Osteocyte (in vitro differentiated cells): ENCODE measurements around the gene PLVAP. TPM values are rescaled to one million over a fixed set of nuclear protein-coding genes. Genes with fewer than 3 reads are reported as not detected.

Experiments used
- DNase-seq: peaks from one replicate; pipeline ENCODE4 v3.0.0; 2021; ENCODE audit warnings: mixed read lengths; ENCODE audit not compliant: unreplicated experiment; ENCODE audit errors: extremely low spot score
- H3K27ac Mint-ChIP-seq: one replicate; pipeline ENCODE4 v1.8.0; 2021; ENCODE audit warnings: mild to moderate bottlenecking, mixed read lengths; ENCODE audit not compliant: unreplicated experiment
- H3K27me3 Mint-ChIP-seq: one replicate; pipeline ENCODE4 v1.8.0; 2021; ENCODE audit warnings: mixed read lengths; ENCODE audit not compliant: unreplicated experiment
- H3K36me3 Mint-ChIP-seq: one replicate; pipeline ENCODE4 v1.8.0; 2021; ENCODE audit warnings: mixed read lengths; ENCODE audit not compliant: unreplicated experiment
- H3K4me1 Mint-ChIP-seq: one replicate; pipeline ENCODE4 v1.8.0; 2021; ENCODE audit warnings: mixed read lengths; ENCODE audit not compliant: unreplicated experiment
- H3K4me3 Mint-ChIP-seq: one replicate; pipeline ENCODE4 v1.8.0; 2021; ENCODE audit warnings: mild to moderate bottlenecking, moderate library complexity, mixed read lengths; ENCODE audit not compliant: unreplicated experiment
- H3K9me3 Mint-ChIP-seq: one replicate; pipeline ENCODE4 v1.8.0; 2021; ENCODE audit warnings: mixed read lengths; ENCODE audit not compliant: unreplicated experiment
- total RNA-seq: library from RNA; stranded (reverse); gene quantifications from 2 replicates; pipeline ENCODE4 v1.2.1, GENCODE V29; 2021
- TF ChIP-seq, protein P1 (sequence below): fragments of 200-600 bp; sonication (generic); IDR thresholded peaks from 2 replicates; pipeline ENCODE4 v1.5.0; 2021; ENCODE audit warnings: antibody characterized with exemption, mild to moderate bottlenecking, moderate library complexity

PLVAP gene
- total RNA-seq, 1 donor from 2014 or later, result not detected

DNA sequence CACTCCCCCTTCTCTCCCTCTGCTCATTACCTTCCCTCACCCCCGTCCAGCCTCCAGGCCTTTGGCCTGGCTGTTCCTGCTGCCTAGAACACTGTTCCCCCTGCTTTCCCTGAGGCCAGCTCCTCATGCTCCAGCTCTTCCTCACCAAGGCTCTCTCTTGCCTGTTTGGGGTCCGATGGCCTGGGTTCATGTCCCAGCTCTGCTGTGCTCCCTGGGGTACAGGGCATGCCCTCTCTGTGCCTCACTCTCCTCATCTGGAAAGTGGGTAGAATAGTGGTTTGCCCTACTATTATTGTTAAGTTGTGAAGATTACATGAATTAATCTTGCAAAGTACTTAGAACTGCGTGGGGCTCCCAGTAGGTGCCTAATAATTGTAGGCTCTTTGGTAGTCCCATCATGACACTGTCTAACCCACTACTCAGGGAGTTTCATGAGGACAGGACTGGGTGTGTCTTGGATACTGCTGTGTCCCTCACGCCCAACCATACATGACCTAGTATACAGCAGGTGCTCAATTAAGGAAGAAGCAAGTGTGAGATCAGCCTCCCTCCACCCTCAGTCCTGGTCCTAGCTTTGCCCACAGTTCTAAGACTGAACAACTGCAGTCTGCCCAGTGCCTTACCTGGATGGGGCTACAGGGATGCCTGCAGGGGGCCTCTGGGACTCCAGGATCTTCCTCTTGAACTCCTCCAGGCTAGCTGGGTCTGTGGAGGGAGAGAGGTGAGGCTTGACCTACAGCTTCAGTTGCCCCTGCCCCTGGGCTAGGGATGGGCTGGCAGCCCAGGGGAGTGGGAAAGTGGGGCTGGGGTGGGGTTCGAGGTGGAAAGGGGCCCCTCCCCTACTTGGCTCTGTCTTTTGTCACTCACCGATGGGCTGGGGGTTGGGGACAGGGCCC, 17.0 kb downstream of the PLVAP start:
- no peak overlapping the region for H3K4me3 Mint-ChIP-seq
- TF ChIP-seq, protein P1, sequence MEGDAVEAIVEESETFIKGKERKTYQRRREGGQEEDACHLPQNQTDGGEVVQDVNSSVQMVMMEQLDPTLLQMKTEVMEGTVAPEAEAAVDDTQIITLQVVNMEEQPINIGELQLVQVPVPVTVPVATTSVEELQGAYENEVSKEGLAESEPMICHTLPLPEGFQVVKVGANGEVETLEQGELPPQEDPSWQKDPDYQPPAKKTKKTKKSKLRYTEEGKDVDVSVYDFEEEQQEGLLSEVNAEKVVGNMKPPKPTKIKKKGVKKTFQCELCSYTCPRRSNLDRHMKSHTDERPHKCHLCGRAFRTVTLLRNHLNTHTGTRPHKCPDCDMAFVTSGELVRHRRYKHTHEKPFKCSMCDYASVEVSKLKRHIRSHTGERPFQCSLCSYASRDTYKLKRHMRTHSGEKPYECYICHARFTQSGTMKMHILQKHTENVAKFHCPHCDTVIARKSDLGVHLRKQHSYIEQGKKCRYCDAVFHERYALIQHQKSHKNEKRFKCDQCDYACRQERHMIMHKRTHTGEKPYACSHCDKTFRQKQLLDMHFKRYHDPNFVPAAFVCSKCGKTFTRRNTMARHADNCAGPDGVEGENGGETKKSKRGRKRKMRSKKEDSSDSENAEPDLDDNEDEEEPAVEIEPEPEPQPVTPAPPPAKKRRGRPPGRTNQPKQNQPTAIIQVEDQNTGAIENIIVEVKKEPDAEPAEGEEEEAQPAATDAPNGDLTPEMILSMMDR, result no peak
- no peak for DNase-seq
- H3K9me3 Mint-ChIP-seq, result no peaks in the 10 kb centered on the region
- H3K27me3 Mint-ChIP-seq, result peaks cover 8% of the 10 kb centered on the region
- no peak overlapping the region for H3K27ac Mint-ChIP-seq
- no peaks in the 10 kb centered on the region for H3K36me3 Mint-ChIP-seq
- peaks cover 6% of the 10 kb centered on the region for H3K4me1 Mint-ChIP-seq

DNA sequence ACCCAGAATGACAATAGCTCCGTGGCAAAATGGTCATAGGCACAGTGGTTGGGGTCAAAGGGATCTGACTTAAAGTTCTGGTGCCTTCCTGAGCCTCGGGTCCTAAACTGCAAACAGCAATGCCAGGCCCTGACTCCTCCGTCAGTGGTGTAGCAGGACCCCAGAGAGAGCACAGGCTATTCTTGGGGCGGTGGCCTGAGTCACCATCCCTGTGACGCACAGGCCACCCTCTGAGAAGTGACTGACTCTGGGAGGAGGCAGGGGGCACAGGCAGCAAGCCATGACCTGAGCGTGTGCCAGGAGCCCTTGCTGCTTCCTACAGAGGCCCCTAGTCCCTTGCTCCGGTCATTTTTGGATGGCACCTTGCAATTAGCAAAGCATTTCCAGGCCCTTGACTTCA, 18.7 kb downstream of the PLVAP start:
- no peak overlapping the region for H3K4me3 Mint-ChIP-seq
- H3K36me3 Mint-ChIP-seq, result no peaks in the 10 kb centered on the region
- DNase-seq, result no peak
- TF ChIP-seq, protein P1, result no peak
- H3K27ac Mint-ChIP-seq, result no peak overlapping the region
- no peaks in the 10 kb centered on the region for H3K9me3 Mint-ChIP-seq
- peaks cover 9% of the 10 kb centered on the region for H3K4me1 Mint-ChIP-seq
- H3K27me3 Mint-ChIP-seq, result peaks cover 5% of the 10 kb centered on the region

DNA sequence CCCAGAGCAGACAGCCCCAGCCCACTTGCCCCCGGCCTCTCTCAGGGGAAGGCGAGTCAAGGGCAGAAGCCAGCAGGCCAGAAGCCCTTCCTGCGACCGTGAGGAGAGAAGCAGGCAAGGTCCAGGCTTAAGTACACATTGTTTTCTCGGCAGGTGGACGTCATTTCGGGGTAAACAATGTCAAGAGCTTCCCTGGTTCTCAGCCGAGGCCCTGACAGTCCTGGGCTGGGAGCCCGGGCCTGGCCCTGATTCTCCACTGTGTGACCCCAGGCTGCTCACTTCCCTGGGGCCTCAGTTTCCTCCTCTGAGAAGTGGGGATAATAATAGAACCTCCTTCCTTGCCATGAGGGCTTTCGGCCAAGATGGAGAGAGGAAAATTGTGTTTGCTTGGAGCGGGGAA, 19.4 kb downstream of the PLVAP start:
- Mint-ChIP-seq H3K27me3 (peaks cover 5% of the 10 kb centered on the region), H3K4me1 (peaks cover 16% of the 10 kb centered on the region), H3K9me3 (no peaks in the 10 kb centered on the region), H3K4me3 (no peak overlapping the region), H3K36me3 (no peaks in the 10 kb centered on the region), H3K27ac (no peak overlapping the region)
- no peak for DNase-seq
- TF ChIP-seq, protein P1, result no peak

DNA sequence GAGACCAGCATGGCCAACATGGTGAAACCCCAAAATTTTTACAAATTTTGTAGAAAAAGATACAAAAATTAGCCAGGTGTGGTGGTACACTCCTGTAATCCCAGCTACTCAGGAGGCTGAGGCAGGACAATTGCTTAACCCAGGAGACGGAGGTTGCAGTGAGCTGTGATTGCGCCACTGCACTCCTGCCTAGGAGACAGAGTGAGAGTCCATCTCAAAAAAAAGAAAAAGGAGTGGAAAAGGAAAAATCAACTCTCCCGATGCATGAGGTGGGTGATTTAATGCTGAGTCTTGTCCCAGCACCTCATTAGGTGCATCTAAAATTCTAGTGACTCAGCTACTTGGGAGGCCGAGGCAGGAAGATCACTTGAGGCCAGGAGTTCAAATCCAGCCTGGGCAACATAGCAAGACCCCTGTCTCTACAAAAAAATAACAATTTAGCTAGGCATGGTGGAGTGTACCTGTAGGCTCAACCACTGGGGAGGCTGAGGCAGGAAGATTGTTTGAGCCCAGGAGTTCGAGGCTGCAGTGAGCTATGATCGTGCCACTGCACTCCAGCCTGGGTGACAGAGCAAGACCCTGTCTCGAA, 20.0 kb downstream of the PLVAP start:
- H3K4me3 Mint-ChIP-seq, result no peak overlapping the region
- no peak overlapping the region for H3K27ac Mint-ChIP-seq
- no peak for DNase-seq
- peaks cover under 1% of the 10 kb centered on the region for H3K27me3 Mint-ChIP-seq
- H3K4me1 Mint-ChIP-seq, result peaks cover 17% of the 10 kb centered on the region
- TF ChIP-seq, protein P1, result no peak
- H3K9me3 Mint-ChIP-seq, result no peaks in the 10 kb centered on the region
- H3K36me3 Mint-ChIP-seq, result no peaks in the 10 kb centered on the region

DNA sequence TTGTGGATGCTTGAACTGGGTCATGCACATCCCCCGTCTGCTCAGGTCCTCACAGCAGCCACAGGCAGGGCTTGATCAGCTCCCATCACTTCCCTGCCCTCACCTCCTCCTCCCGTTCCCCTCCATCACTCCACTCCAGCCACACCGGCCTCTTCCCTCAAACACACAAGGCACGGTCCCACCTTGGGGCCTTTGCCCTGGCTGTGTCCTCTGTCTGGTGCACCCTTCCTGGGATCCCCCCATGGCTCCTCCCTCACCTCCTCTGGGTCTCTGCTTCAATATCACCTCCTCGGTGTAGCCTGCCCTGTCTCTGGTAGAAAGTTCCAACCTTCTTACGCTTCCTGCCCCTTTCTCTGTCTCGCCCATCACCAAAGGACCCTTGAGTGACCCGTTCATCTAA, 23.8 kb downstream of the PLVAP start:
- Mint-ChIP-seq H3K27ac (no peak overlapping the region), H3K4me1 (peaks cover 28% of the 10 kb centered on the region), H3K27me3 (no peaks in the 10 kb centered on the region), H3K4me3 (no peak overlapping the region), H3K36me3 (no peaks in the 10 kb centered on the region), H3K9me3 (no peaks in the 10 kb centered on the region)
- TF ChIP-seq, protein P1, result no peak
- no peak for DNase-seq
